ENCODE results near the gene CDC73.
A peak's percentile ranks its signal among the peaks of the same experiment; 100 is the strongest.

The CDC73 gene

GRCh38 chr1:193118803-193119730 lies 2.8 kb upstream of the CDC73 start:
- FAIRE-seq = no peak
- no peak for DNase-seq (ENCODE audit: insufficient read length, low spot score)
- TF ChIP-seq CTCF (IDR thresholded peaks at IDR 0.05; ENCODE audit: insufficient read depth, missing control alignments) = no peak

DNA sequence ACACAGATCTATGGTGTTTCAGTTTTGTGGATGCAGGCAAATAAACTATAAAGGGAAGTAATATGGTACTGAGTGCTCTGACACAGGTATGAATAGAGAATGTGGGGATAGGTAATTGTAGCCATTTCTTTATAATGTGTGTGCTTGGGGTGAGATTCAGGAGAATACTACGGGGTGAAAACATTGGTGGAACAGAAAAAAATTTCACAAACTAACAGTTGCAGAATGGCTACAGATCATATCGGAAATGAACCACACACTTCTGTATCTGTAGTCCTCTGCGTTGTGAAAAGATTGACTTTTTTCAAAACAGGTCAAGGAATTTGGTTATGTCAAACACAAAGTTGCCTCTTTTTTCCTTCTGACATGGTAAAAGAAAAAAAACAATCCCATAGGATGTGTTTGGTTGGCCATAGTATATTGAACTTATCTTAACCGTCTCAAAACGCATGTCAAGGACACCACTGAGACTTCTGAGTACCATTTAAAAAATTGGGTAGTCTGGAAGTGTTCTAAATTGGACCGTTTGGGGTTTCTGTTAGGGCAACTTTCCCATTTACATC lies 1.1 kb upstream of the CDC73 start:
- DNase-seq (ENCODE audit: insufficient read length, low spot score) = no peak
- TF ChIP-seq CTCF (IDR thresholded peaks at IDR 0.05; ENCODE audit: insufficient read depth, missing control alignments) = no peak
- FAIRE-seq = peak; percentile 74

DNA sequence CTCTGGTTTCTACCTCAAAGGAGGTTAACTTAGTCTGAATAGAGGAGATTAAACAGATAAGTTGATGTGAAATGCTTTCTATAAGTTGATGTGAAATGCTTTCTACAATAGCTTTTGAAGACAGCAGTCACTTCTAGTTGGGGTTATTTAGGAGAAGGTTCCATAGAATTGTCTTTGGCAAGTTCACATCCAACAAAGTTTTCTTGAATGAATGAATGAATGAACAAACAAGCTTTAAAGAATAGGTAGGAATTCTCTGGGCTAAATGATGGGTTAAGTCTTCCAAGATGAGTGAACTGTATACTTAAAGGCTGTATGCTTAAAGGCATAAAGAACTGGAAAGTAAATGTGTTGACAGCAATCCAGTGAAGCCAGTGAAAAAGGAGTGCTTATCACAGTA lies 1.9 kb downstream of the CDC73 start:
- FAIRE-seq (peak; percentile 48), DNase-seq (ENCODE audit: insufficient read length, low spot score) (no peak)

DNA sequence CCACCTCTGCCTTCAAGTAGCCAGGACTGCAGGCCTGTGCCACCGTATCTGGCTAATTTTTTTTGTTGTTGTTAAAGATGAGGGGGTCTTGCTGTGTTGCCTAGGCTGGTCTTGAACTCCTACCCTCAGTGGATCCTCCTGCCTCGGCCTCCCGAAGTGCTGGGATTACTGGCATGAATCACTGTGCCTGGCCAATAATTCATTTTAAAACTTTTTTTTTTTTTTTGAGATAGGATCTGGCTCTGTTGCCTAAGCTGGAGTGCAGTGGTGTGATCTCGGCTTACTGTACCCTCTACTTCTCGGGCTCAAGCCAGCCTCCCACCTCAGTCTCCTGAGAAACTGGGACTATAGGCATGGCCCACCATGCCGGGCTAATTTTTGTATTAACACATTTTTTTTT lies 3.5 kb downstream of the CDC73 start:
- FAIRE-seq = no peak
- TF ChIP-seq CTCF (IDR thresholded peaks at IDR 0.05; ENCODE audit: insufficient read depth, missing control alignments) = no peak
- DNase-seq (ENCODE audit: insufficient read length, low spot score) = no peak

More for the DNA sequence above, 1.9 kb downstream of the CDC73 start:
- TF ChIP-seq CTCF (IDR thresholded peaks at IDR 0.05; ENCODE audit: insufficient read depth, missing control alignments) = no peak

DNA sequence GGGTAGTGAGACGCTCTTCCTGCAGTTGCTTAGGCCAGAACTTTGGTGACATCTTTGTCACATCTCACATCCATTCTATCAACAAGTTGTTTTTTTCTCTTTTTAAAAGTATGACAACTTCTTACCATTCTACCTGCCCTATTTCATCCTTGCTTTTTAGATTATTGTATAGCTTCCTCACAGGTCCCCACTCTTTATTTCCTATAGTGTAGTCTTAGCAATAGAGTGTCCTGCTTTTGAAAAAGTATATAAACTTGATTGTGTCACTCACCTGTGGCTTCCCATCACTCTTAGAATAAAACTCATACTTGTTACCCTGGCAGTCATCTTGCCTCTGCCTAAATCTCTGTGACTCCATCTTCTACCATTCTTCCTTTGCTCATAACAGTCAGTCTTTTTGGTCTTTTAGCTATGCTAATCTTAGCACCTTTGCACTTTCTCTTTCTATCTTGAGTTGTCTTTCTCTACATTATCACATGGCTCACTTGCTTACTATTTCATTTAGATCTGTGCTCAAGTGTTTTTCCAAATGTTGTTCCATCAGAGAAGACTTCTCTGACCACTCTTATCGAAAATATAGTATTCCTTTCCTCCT lies 9.5 kb downstream of the CDC73 start:
- DNase-seq (ENCODE audit: insufficient read length, low spot score) = no peak
- FAIRE-seq = no peak
- no peak for TF ChIP-seq CTCF (IDR thresholded peaks at IDR 0.05; ENCODE audit: insufficient read depth, missing control alignments)

GRCh38 chr1:193140254-193140653 lies 18.4 kb downstream of the CDC73 start:
- FAIRE-seq = no peak
- no peak for TF ChIP-seq CTCF (IDR thresholded peaks at IDR 0.05; ENCODE audit: insufficient read depth, missing control alignments)
- no peak for DNase-seq (ENCODE audit: insufficient read length, low spot score)

All from D721Med (cell line).